SK-N-SH treated with all-trans-retinoic acid at 6 μM for 48 hours (cell line): ENCODE data around the gene LRRC28.

ENCODE experiments used
- ATAC-seq: fragments of 200-7000 bp; cut with Tn5 transposase; 3 replicates; pipeline ENCODE4 v1.9.1; 2020; ENCODE audit warnings: mild to moderate bottlenecking, moderate library complexity
- ARNTL ChIP-seq: fragments of 450-650 bp; formaldehyde crosslinking; IDR thresholded peaks from 2 replicates; pipeline ENCODE4 v1.5.0; 2020; ENCODE audit warnings: low read depth, mild to moderate bottlenecking, moderate library complexity, borderline replicate concordance
- BACH2 ChIP-seq: fragments of 250-450 bp; sonication (Bioruptor Pico); IDR thresholded peaks from 2 replicates; pipeline ENCODE4 v1.9.0; 2021; ENCODE audit warnings: mild to moderate bottlenecking, borderline replicate concordance
- CREB5 ChIP-seq: fragments of 250-450 bp; sonication (Bioruptor Pico); IDR thresholded peaks from 2 replicates; pipeline ENCODE4 v1.5.1; 2020; ENCODE audit warnings: low read depth, mild to moderate bottlenecking, moderate library complexity
- GLIS3 ChIP-seq: fragments of 250-450 bp; sonication (Bioruptor Pico); IDR thresholded peaks from 2 replicates; pipeline ENCODE4 v1.5.0; 2020; ENCODE audit warnings: mild to moderate bottlenecking, moderate library complexity
- ISL1 ChIP-seq: fragments of 250-450 bp; sonication (Bioruptor Pico); IDR thresholded peaks from 2 replicates; pipeline ENCODE4 v2.1.2; 2022; ENCODE audit warnings: mild to moderate bottlenecking, moderate library complexity
- OSR1 ChIP-seq: fragments of 250-450 bp; sonication (Bioruptor Pico); IDR thresholded peaks from 2 replicates; pipeline ENCODE4 v1.8.0; 2022; ENCODE audit warnings: moderate library complexity, mild to moderate bottlenecking, inconsistent platforms
- PATZ1 ChIP-seq: fragments of 250-450 bp; sonication (Bioruptor Pico); IDR thresholded peaks from 2 replicates; pipeline ENCODE4 v1.8.0; 2020; ENCODE audit warnings: mild to moderate bottlenecking, moderate library complexity, borderline replicate concordance
- POU6F1 ChIP-seq: fragments of 250-450 bp; sonication (Bioruptor Pico); IDR thresholded peaks from 2 replicates; pipeline ENCODE4 v1.8.0; 2021; ENCODE audit warnings: low read depth, mild to moderate bottlenecking, moderate library complexity, borderline replicate concordance
- PPARA ChIP-seq: fragments of 250-450 bp; sonication (Bioruptor Pico); IDR thresholded peaks from 2 replicates; pipeline ENCODE4 v1.5.0; 2020; ENCODE audit warnings: mild to moderate bottlenecking, borderline replicate concordance
- RARB ChIP-seq: fragments of 250-450 bp; sonication (Bioruptor Pico); IDR thresholded peaks from 2 replicates; pipeline ENCODE4 v1.8.0; 2021; ENCODE audit warnings: mild to moderate bottlenecking, moderate library complexity
- SNAI2 ChIP-seq: fragments of 250-450 bp; sonication (Bioruptor Pico); IDR thresholded peaks from 2 replicates; pipeline ENCODE4 v1.5.0; 2020; ENCODE audit warnings: mild to moderate bottlenecking, moderate library complexity
- TOX ChIP-seq: fragments of 250-450 bp; sonication (Bioruptor Pico); IDR thresholded peaks from 2 replicates; pipeline ENCODE4 v1.8.0; 2021; ENCODE audit warnings: mild to moderate bottlenecking, moderate library complexity, borderline replicate concordance
- TSHZ2 ChIP-seq: fragments of 250-450 bp; sonication (Bioruptor Pico); IDR thresholded peaks from 2 replicates; pipeline ENCODE4 v1.5.0; 2020; ENCODE audit warnings: mild to moderate bottlenecking, moderate library complexity
- ZC3H10 ChIP-seq: fragments of 250-450 bp; sonication (Bioruptor Pico); IDR thresholded peaks from 2 replicates; pipeline ENCODE4 v1.5.1; 2021; ENCODE audit warnings: mild to moderate bottlenecking, moderate library complexity
- ZFP3 ChIP-seq: fragments of 250-450 bp; sonication (Bioruptor Pico); IDR thresholded peaks from 2 replicates; pipeline ENCODE4 v1.5.0; 2020; ENCODE audit warnings: mild to moderate bottlenecking, moderate library complexity
- ZFP30 ChIP-seq: fragments of 450-650 bp; formaldehyde crosslinking; IDR thresholded peaks from 2 replicates; pipeline ENCODE4 v1.5.0; 2022; ENCODE audit warnings: mild to moderate bottlenecking, moderate library complexity
- ZNF565 ChIP-seq: fragments of 450-650 bp; formaldehyde crosslinking; conservative IDR thresholded peaks from 2 replicates; pipeline ENCODE4 v1.5.0; 2020; ENCODE audit warnings: low read depth, mild to moderate bottlenecking, moderate library complexity
- ZNF70 ChIP-seq: fragments of 450-650 bp; formaldehyde crosslinking; IDR thresholded peaks from 2 replicates; pipeline ENCODE4 v1.5.0; 2020; ENCODE audit warnings: mild to moderate bottlenecking, moderate library complexity
- ZNF8 ChIP-seq: fragments of 450-650 bp; formaldehyde crosslinking; IDR thresholded peaks from 2 replicates; pipeline ENCODE4 v1.5.0; 2020; ENCODE audit warnings: mild to moderate bottlenecking, moderate library complexity

LRRC28 gene

GRCh38 chr15:99211926-99212325 is 39.4 kb upstream of the LRRC28 start (continued):
- TF ChIP-seq CREB5 (no peak), SNAI2 (CRISPR knock-in tag) (no peak), RARB (CRISPR knock-in tag) (no peak)

GRCh38 chr15:99212406-99212805 is 38.9 kb upstream of the LRRC28 start:
- TF ChIP-seq RARB (CRISPR knock-in tag): no peak
- no peak for TF ChIP-seq TOX
- no peak for TF ChIP-seq PATZ1 (CRISPR knock-in tag)
- no peak for TF ChIP-seq ZFP30 (CRISPR knock-in tag)
- TF ChIP-seq OSR1 (CRISPR knock-in tag): no peak
- peak; percentile 95 for ATAC-seq

- no peak for TF ChIP-seq ZFP30 (CRISPR knock-in tag)
- TF ChIP-seq ZFP3 (CRISPR knock-in tag): no peak
- TF ChIP-seq GLIS3 (CRISPR knock-in tag): no peak
- TF ChIP-seq ZC3H10 (CRISPR knock-in tag): no peak
- TF ChIP-seq TOX: no peak
- no peak for TF ChIP-seq ZNF70 (CRISPR knock-in tag)
- peak; percentile 97 for ATAC-seq
Observed at GRCh38 chr15:99213187-99213811, 38.0 kb upstream of the LRRC28 start.

GRCh38 chr15:99224372-99225214 is 26.7 kb upstream of the LRRC28 start:
- TF ChIP-seq ZFP30 (CRISPR knock-in tag) (no peak), TOX (no peak), SNAI2 (CRISPR knock-in tag) (no peak)
- TF ChIP-seq, all 23 proteins: peak for 0

GRCh38 chr15:99226802-99227201 is 24.5 kb upstream of the LRRC28 start:
- ATAC-seq: no peak
- TF ChIP-seq GLIS3 (CRISPR knock-in tag) (no peak), OSR1 (CRISPR knock-in tag) (no peak), ISL1 (CRISPR knock-in tag) (no peak), ARNTL (CRISPR knock-in tag) (no peak), ZFP30 (CRISPR knock-in tag) (no peak), TSHZ2 (no peak), ZNF70 (CRISPR knock-in tag) (no peak)
- TF ChIP-seq, all 23 proteins: peak for 0

More at GRCh38 chr15:99224372-99225214, 26.7 kb upstream of the LRRC28 start:
- ATAC-seq: no peak

GRCh38 chr15:99228120-99228770 is 23.0 kb upstream of the LRRC28 start:
- no peak for TF ChIP-seq ZNF8 (CRISPR knock-in tag)
- no peak for TF ChIP-seq SNAI2 (CRISPR knock-in tag)
- no peak for TF ChIP-seq ZNF565 (CRISPR knock-in tag)
- no peak for TF ChIP-seq POU6F1 (CRISPR knock-in tag)
- no peak for TF ChIP-seq TSHZ2
- TF ChIP-seq GLIS3 (CRISPR knock-in tag): no peak
- TF ChIP-seq ISL1 (CRISPR knock-in tag): no peak
- no peak for TF ChIP-seq ZFP3 (CRISPR knock-in tag)
- TF ChIP-seq PPARA (CRISPR knock-in tag): no peak
- no peak for TF ChIP-seq BACH2 (CRISPR knock-in tag)
- no peak for TF ChIP-seq ZNF70 (CRISPR knock-in tag)
- TF ChIP-seq ARNTL (CRISPR knock-in tag): no peak
- TF ChIP-seq OSR1 (CRISPR knock-in tag): no peak
- ATAC-seq: no peak
